Measurements from ENCODE around the gene SNAPC4. TPM values are rescaled to one million over a fixed set of nuclear protein-coding genes. Genes with fewer than 3 reads are reported as not detected.
"Not testable (repeated sequence)": the region's sequence is repeated elsewhere in the genome, so short reads cannot be mapped to it uniquely, and the experiment has no call there.

SNAPC4 gene
- total RNA-seq, 1 experiment from 2014 or later: 4.6 TPM

GRCh38 chr9:136358016-136358415 lies 42.0 kb downstream of the SNAPC4 start:
- no peak for DNase-seq (ENCODE audit: low read depth)

GRCh38 chr9:136357202-136357725 lies 42.7 kb downstream of the SNAPC4 start:
- no peak for DNase-seq (ENCODE audit: low read depth)

- DNase-seq (ENCODE audit: low read depth): no peak
These were observed 44.1 kb downstream of the SNAPC4 start for GRCh38 chr9:136355616-136356557.

GRCh38 chr9:136354592-136355085 lies 45.3 kb downstream of the SNAPC4 start:
- DNase-seq (ENCODE audit: low read depth): peak; percentile 22

GRCh38 chr9:136353757-136354488 lies 46.0 kb downstream of the SNAPC4 start:
- DNase-seq (ENCODE audit: low read depth): no peak

DNA sequence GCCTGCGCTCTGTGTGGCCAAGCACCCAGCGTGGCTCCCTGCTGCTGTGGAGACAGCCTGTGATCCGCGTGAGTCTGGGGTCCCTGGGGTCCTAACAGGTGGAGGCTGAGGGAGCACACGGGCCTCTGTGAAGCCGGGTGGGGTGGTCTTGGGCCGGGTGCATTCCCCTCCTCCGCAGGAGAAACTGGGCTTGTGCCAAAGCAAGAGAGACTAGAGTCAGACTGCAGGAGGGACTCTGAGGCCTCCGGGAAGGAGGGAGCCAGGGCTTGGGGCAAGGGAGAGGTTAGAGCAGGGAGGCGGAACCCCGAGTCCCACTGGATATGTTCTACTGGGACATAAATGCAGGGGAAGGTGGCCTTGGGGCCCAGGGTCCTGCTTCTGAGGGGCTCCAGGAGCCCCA lies 46.9 kb downstream of the SNAPC4 start:
- DNase-seq (ENCODE audit: low read depth): no peak

GRCh38 chr9:136352682-136353081 lies 47.3 kb downstream of the SNAPC4 start:
- no peak for DNase-seq (ENCODE audit: low read depth)

DNA sequence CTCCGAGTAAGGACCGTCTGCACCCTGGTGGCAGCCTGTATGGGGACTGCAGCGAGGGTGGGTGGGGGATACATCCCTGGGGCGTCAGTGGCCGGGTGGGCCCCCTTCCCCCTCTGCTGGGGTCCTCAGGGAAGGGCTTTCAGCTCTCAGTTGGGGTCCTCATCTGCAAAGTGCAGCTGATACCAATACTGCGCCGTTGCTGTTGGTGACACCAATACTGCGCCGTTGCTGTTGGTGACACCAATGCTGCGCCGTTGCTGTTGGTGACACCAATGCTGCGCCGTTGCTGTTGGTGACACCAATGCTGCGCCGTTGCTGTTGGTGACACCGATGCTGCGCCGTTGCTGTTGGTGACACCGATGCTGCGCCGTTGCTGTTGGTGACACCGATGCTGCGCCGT lies 48.1 kb downstream of the SNAPC4 start:
- not testable (repeated sequence) for DNase-seq (ENCODE audit: low read depth)

DNA sequence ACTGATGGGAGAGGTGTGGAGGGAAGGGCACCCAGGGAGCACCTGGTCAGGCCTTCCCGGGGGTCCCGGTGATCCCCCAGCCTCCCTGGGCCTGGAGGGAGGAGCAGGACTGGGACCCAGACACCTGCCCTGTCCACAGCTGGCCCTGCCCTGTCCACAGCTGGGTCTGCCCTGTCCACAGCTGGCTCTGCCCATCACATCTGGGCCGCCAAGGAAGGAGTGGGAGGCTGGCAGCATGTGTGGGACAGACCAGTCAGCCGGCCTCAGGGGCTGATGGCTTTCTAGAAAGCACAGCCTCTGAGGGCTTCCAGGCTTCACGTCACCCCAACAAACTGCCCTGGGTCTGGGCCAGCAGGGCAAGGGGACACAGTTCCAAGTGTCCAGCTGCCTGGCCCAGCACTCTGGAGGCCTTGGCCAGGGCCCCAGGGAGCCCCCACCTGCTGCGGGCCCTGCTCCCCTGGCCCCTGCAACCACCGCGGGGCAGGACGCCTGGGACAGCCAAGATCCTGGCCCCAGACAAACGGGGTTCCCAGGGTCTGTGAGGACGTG lies 48.6 kb downstream of the SNAPC4 start:
- DNase-seq (ENCODE audit: low read depth): no peak

Other genes with a start within 250 kb of the SNAPC4 start
- gene LHX3, start 195.0 kb downstream of the SNAPC4 start, total RNA-seq (2014; rRNA removed; shearing (Covaris generic)): not detected in 2 replicates
- 9.1 and 9.9 TPM in 2 replicates for gene QSOX2, start 154.4 kb downstream of the SNAPC4 start, total RNA-seq (2014; rRNA removed; shearing (Covaris generic))
- gene CCDC187, start 96.1 kb downstream of the SNAPC4 start, total RNA-seq (2014; rRNA removed; shearing (Covaris generic)): not detected in 2 replicates
- 6.3 and 6.6 TPM in 2 replicates for gene GPSM1, start 72.6 kb downstream of the SNAPC4 start, total RNA-seq (2014; rRNA removed; shearing (Covaris generic))
- 15.3 and 17.1 TPM in 2 replicates for gene DNLZ, start 36.4 kb downstream of the SNAPC4 start, total RNA-seq (2014; rRNA removed; shearing (Covaris generic))
- 0.68 TPM in 1 of 2 replicates, not detected in the other for gene CARD9, start 26.5 kb downstream of the SNAPC4 start, total RNA-seq (2014; rRNA removed; shearing (Covaris generic))
- 20.9 and 32.3 TPM in 2 replicates for gene ENTR1, start 10.4 kb upstream of the SNAPC4 start, total RNA-seq (2014; rRNA removed; shearing (Covaris generic))
- gene PMPCA, start 10.5 kb upstream of the SNAPC4 start, total RNA-seq (2014; rRNA removed; shearing (Covaris generic)): 23.6 and 29.9 TPM in 2 replicates
- 3.4 and 3.8 TPM in 2 replicates for gene INPP5E, start 39.7 kb upstream of the SNAPC4 start, total RNA-seq (2014; rRNA removed; shearing (Covaris generic))
- gene SEC16A, start 82.9 kb upstream of the SNAPC4 start, total RNA-seq (2014; rRNA removed; shearing (Covaris generic)): 14.5 and 14.8 TPM in 2 replicates
- gene NOTCH1, start 145.9 kb upstream of the SNAPC4 start, total RNA-seq (2014; rRNA removed; shearing (Covaris generic)): 1.8 and 2.0 TPM in 2 replicates

All from RPMI7951 (cell line).